Thyroid gland (tissue), 4 donors: ENCODE measurements around the gene TMEM121.

Experiments used
- POLR2A ChIP-seq, 2 donors: fragments of 450-650 bp; IDR thresholded peaks; one replicate each; pipeline ENCODE4 v1.6.1; 2017; ENCODE audit warnings: antibody characterized with exemption in 2 of 2, mild to moderate bottlenecking in 2 of 2, moderate library complexity in 1 of 2
- TF ChIP-seq, protein P1 (sequence below), 6 experiments: fragments of 200-600 bp in 3 of 6; fragments of 450-650 bp in 3 of 6; sonication (generic) in 3 of 6; IDR thresholded peaks; one replicate each; pipeline ENCODE4 v1.5.1; 2016 to 2019; ENCODE audit warnings: antibody characterized with exemption in 6 of 6, mild to moderate bottlenecking in 2 of 6, inconsistent platforms in 1 of 6, moderate library complexity in 1 of 6

DNA sequence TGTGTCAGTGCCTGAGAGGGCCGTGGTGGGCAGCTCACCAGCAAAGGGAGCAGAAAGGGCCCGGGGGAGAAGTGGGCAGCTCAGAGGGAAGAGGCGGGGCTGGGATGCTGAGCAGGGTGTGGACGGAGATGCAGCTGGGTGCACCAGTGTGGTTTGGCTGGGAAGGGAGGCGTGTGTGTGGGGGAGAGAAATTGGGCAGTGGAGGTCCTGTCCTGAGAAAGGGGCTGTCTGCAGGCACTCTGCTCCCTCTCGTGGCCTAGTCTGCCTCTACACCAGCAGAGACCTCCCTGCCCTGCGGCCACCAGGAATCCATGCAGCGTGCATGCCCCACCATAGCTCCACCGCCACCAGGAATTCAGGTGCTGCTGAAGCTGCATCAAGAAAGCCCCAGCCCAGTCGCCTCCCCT, 6.4 kb downstream of the TMEM121 start:
- TF ChIP-seq, protein P1, sequence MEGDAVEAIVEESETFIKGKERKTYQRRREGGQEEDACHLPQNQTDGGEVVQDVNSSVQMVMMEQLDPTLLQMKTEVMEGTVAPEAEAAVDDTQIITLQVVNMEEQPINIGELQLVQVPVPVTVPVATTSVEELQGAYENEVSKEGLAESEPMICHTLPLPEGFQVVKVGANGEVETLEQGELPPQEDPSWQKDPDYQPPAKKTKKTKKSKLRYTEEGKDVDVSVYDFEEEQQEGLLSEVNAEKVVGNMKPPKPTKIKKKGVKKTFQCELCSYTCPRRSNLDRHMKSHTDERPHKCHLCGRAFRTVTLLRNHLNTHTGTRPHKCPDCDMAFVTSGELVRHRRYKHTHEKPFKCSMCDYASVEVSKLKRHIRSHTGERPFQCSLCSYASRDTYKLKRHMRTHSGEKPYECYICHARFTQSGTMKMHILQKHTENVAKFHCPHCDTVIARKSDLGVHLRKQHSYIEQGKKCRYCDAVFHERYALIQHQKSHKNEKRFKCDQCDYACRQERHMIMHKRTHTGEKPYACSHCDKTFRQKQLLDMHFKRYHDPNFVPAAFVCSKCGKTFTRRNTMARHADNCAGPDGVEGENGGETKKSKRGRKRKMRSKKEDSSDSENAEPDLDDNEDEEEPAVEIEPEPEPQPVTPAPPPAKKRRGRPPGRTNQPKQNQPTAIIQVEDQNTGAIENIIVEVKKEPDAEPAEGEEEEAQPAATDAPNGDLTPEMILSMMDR (IDR thresholded peaks at IDR 0.05), result no peak
- no peak for TF ChIP-seq POLR2A (IDR thresholded peaks at IDR 0.05)
